SHP77 (cell line): ENCODE data around the gene PGA5.
"Not testable (repeated sequence)": the region's sequence is repeated elsewhere in the genome, so short reads cannot be mapped to it uniquely, and the experiment has no call there.

Experiments used
- DNase-seq, 2 experiments: peaks; one replicate each; lab custom pipeline; 2025; lab: John Stamatoyannopoulos, UW

The PGA5 gene

DNA sequence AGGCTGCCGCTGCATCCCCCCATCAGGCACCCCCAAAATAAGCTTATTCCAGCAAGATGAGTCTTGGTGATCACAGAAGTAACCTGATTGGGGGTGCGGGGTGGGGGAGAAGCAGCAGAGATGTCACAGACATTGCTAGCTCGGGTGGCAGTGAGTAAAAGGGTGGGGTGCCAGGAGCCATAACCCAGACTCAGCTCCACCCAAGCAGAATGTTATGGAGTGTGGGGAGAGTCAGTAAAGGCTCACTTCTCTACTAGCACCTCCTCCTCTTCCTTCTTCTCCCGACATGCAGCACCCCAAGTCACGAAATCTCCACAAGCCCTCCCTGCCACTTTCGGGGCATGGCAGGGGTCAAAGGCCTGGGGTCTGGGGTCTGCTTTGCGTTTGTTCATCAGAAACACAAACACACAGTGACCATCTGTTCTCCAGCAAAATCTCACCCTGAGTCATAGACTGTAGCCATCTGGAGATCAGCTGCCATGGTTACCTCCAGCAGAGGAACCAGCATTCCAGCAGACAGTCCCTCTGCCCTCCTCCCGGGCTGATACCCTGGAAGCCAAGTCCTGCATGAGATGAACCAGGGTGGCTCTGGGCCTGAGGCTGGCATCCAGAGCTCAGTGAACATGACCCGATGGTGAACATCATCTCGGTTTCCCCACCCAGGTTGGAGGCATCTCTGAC lies 14.4 kb upstream of the PGA5 start:
- not testable (repeated sequence) for DNase-seq

- DNase-seq: not testable (repeated sequence)
Measured at GRCh38 chr11:61229458-61229857, 11.5 kb upstream of the PGA5 start.

DNA sequence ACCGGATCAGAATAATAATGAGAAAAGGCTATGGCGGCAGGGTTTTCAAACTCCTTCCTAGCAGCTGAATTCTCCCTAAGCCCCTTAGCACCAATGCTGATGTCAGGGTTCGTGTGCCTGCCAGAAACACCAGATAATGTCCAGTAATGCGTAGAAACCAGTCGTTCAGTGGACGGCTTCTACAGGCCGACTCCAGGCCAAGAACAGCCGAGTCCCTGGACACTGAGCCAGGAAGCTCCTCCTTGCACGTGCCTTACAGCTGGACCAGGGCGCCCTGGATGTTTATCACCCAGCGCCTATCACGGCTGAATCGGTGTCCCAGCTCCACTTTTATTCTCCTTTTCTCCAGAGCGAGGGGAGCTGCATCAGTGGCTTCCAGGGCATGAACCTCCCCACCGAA lies 9.9 kb upstream of the PGA5 start:
- DNase-seq: not testable (repeated sequence)

DNA sequence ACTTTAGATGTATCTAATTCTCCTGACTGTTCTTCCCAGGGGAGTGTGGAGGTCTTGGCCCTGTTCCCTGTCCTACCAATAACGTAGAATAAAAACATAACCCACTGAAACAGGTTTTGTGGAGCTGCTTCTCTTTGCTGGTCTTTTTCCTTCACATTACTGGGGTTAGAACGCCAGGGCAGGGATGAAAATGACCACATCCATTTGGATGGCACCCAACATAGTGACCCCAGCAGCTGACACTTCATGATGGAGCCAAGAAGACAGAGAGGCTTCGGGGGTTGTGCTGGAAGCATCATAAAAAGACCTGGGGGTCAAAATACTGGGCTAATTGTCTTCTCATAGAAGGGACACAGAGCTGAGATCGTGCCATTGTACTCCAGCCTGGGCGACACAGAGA lies 9.4 kb upstream of the PGA5 start:
- DNase-seq: not testable (repeated sequence)

DNA sequence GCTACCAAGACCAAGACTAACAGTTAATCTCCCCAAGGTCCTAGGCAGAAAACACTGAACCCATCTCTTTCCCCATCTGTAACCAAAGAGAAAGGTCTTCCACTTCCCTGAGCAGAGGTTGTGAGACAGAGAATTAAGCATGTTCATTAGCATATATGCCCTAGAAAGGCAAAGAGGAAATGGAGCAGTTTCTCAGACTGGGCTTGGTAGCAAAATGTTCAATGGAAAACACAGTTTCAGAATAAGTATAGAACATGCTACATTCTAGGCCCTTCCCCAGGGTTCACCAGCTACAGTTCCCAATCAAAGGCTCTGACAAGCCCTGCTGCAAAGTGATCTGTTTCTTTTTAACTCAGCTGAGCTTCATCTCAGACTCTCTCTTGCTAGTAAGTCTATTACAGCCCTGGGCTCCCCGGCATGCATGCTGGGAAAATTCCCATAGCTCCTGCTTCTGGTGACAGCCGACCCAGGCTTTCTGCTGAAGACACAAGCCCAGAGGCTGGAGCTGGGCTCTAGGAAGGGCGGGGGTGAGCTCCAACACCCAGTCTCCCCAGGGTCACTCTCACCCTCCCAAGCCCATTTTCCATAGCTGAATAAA lies 8.3 kb upstream of the PGA5 start:
- DNase-seq: not testable (repeated sequence)

GRCh38 chr11:61237130-61237529 lies 3.8 kb upstream of the PGA5 start:
- DNase-seq: not testable (repeated sequence)

DNA sequence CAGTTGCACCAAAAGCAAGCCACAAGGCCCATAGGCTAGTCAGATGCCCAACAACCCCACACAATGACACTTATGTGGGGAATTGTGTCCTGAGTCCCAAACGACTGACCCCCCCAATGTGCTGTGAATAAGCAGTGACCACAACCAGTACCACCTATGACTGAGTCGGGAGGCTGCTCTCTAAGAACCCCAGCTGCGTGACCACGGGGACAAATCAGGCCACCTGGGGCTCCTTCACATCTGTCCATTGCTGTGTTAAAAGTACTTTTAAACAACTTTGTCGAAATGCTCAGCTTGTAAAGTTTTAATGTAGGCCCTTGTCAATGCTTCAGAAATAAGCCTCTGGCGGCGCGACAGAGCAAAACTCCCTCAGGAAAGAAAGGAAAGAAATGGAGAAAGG lies 687 bp upstream of the PGA5 start:
- not testable (repeated sequence) for DNase-seq

- not testable (repeated sequence) for DNase-seq
Measured at GRCh38 chr11:61241526-61241925, 551 bp downstream of the PGA5 start.

DNA sequence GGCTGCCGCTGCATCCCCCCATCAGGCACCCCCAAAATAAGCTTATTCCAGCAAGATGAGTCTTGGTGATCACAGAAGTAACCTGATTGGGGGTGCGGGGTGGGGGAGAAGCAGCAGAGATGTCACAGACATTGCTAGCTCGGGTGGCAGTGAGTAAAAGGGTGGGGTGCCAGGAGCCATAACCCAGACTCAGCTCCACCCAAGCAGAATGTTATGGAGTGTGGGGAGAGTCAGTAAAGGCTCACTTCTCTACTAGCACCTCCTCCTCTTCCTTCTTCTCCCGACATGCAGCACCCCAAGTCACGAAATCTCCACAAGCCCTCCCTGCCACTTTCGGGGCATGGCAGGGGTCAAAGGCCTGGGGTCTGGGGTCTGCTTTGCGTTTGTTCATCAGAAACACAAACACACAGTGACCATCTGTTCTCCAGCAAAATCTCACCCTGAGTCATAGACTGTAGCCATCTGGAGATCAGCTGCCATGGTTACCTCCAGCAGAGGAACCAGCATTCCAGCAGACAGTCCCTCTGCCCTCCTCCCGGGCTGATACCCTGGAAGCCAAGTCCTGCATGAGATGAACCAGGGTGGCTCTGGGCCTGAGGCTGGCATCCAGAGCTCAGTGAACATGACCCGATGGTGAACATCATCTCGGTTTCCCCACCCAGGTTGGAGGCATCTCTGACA lies 4.4 kb downstream of the PGA5 start:
- not testable (repeated sequence) for DNase-seq

GRCh38 chr11:61248071-61248470 lies 7.1 kb downstream of the PGA5 start:
- DNase-seq: not testable (repeated sequence)

GRCh38 chr11:61249201-61249600 lies 8.2 kb downstream of the PGA5 start:
- not testable (repeated sequence) for DNase-seq

DNA sequence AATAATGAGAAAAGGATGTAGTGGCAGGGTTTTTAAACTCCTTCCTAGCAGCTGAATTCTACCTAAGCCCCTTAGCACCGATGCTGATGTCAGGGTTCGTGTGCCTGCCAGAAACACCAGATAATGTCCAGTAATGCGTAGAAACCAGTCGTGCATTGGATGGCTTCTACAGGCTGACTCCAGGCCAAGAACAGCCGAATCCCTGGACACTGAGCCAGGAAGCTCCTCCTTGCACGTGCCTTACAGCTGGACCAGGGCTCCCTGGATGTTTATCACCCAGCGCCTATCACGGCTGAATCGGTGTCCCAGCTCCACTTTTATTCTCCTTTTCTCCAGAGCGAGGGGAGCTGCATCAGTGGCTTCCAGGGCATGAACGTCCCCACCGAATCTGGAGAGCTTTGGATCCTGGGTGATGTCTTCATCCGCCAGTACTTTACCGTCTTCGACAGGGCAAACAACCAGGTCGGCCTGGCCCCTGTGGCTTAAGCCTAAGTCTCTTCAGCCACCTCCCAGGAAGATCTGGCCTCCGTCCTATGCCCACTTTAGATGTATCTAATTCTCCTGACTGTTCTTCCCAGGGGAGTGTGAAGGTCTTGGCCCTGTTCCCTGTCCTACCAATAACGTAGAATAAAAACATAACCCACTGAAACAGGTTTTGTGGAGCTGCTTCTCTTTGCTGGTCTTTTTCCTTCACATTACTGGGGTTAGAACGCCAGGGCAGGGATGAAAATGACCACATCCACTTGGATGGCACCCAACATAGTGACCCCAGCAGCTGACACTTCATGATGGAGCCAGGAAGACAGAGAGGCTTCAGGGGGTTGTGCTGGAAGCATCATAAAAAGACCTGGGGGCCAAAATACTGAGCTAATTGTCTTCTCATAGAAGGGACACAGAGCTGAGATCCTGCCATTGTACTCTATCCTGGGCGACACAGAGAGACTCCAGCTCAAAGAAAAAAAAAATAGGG lies 10.1 kb downstream of the PGA5 start:
- DNase-seq: not testable (repeated sequence)

DNA sequence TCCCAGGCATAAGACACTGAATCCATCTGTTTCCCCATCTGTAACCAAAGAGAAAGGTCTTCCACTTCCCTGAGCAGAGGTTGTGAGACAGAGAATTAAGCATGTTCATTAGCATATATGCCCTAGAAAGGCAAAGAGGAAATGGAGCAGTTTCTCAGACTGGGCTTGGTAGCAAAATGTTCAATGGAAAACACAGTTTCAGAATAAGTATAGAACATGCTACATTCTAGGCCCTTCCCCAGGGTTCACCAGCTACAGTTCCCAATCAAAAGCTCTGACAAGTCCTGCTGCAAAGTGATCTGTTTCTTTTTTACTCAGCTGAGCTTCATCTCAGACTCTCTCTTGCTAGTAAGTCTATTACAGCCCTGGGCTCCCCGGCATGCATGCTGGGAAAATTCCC lies 11.4 kb downstream of the PGA5 start:
- DNase-seq: not testable (repeated sequence)

DNA sequence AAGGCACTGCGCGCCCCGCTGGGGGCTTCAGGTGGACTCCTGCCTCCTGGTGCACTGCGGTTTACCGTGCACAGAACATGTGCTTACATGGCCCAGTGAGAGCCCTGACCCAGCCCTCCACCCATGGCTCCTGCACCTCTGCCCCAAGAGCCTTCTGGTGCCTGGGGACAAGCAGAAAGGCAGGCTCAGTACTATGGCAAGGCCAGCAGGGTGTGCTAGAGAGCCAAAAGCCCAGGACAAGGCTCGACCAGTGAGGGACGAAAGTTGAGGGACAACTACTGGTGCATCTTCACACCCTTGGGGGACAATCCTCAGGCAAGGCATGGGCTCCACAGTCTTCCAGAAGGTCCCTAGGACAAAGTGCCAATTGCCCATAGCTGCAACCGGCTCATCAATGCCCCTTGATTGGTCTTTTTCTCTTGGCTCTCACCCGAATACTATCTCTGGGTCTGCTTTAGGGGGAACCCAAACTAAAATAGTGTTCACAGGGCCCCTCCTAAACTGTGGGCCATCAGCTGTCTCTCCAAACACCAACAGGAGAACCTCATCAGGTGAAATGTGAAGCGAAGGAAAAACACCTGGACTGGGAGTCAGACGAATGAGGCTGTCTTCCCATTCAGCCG lies 13.5 kb downstream of the PGA5 start:
- DNase-seq: peak; percentile 12 to 18

DNA sequence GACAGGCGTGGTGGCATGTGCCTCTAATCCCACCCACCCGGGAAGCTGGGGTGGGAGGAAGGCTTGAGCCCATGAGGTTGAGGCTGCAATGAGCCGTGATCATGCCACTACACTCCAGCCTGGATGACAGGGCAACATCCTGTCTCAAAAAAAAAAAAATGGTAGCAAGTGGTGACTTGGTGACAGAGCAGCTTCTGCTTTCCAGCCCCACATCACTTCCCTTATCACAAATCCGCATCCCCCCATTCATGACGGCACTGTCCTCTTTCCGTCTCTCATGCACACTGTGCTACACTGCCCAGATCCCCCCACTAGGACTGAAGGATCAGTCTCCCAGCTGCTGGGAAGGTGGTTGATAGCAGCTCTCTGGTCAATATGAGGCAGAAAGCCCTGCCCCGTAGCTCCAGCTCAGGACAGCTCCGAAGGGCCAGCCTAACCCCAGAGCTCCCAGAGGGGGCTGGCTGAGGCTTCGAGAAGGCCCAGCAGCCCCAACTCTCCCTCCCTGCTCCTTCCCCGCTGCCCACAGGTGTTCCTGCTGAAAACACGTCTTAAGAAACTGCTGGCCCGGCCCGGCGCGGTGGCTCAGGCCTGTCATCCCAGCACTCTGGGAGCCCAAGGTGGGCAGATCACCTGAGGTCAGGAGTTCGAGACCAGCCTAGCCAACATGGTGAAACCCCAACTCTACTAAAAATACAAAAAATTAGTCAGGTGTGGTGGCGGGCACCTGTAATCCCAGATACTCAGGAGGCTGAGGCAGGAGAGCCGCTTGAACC lies 15.9 kb downstream of the PGA5 start:
- DNase-seq: no peak

- no peak for DNase-seq
Measured at GRCh38 chr11:61258546-61258945, 17.6 kb downstream of the PGA5 start.

GRCh38 chr11:61259363-61259762 lies 18.4 kb downstream of the PGA5 start:
- no peak for DNase-seq

DNA sequence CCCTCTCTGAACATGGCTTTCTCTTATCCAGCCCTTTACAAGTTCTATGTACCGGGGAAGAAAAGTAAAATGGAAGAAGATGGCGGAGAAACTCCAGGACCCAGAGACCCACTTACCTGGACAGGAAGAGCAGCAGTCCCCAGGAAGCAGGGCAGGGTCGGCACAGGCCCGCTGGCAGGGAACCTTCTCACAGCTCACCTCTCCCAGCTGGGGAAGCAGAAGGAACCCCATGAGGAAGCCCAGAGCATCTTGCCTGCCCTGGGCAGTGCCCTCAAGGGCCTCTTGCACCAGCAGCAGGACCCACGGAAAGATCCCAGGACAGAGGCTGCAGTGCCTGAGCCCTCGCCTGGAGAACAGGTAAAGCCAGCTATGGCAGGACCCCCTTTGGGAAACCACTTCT lies 23.4 kb downstream of the PGA5 start:
- no peak for DNase-seq

DNA sequence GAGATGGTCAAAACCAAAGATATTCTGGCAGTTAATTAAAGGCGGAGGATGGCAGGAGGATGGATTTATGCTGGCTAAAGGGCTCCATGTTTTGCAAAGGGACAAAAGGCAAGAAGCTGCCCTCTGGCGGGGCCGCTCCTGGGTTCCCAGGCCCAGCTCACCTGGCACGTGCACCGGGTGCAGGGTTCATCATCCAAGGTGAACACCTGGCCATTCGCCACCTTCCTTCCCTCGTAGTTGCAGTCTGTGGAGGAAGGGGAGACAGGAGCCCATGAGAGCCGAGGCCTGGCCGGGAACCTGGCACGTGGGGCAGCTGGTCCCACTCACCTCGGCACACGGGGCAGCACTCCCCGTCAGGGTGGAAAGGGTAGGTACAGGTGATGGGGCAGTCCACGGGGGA lies 23.8 kb downstream of the PGA5 start:
- DNase-seq: no peak

DNA sequence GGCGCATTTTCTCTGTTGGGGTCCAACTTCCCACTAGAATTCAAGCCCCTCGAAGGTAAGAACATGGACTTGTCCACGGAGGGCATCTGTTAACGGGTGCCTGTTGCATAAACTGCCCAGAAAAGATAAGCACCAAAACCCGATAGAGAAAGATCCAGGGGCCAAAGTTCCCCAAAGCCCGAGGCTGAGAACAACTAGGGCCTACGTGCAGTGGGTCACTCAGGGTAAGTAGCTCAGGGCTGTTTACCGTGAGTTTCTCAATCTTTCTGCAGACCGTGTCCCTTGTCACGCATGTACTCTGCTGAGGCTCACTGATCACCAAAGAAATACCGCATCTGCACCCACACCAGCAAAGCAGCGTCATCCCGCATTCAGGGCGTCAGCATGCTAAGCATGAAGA lies 24.4 kb downstream of the PGA5 start:
- DNase-seq: no peak

- DNase-seq: no peak
Measured at GRCh38 chr11:61266602-61267001, 25.6 kb downstream of the PGA5 start.
